ENCODE data around the gene GPR87. TPM values are rescaled to one million over a fixed set of nuclear protein-coding genes. Genes with fewer than 3 reads are reported as not detected.

The GPR87 gene
- total RNA-seq, 2 donors from 2014 or later = not detected

GRCh38 chr3:151322511-151322910 is 5.9 kb upstream of the GPR87 start:
- no peak for DNase-seq (ENCODE audit: low spot score)
- Histone ChIP-seq H3K9me3 (no peaks in the 10 kb centered on the region), H3K27me3 (no peaks in the 10 kb centered on the region), H3K36me3 (no peaks in the 10 kb centered on the region), H3K4me1 (no peaks in the 10 kb centered on the region), H3K4me3 (no peak overlapping the region), H3K27ac (no peak overlapping the region)
- no peak for TF ChIP-seq CTCF (IDR thresholded peaks at IDR 0.05)

GRCh38 chr3:151321526-151321925 is 4.9 kb upstream of the GPR87 start:
- Histone ChIP-seq H3K4me3 (no peak overlapping the region), H3K27me3 (no peaks in the 10 kb centered on the region), H3K36me3 (no peaks in the 10 kb centered on the region), H3K9me3 (no peaks in the 10 kb centered on the region), H3K27ac (no peak overlapping the region), H3K4me1 (no peaks in the 10 kb centered on the region)
- no peak for DNase-seq (ENCODE audit: low spot score)
- TF ChIP-seq CTCF (IDR thresholded peaks at IDR 0.05) = no peak

GRCh38 chr3:151320131-151320530 is 3.5 kb upstream of the GPR87 start:
- Histone ChIP-seq H3K4me3 (no peak overlapping the region), H3K4me1 (no peaks in the 10 kb centered on the region), H3K9me3 (no peaks in the 10 kb centered on the region), H3K27me3 (no peaks in the 10 kb centered on the region), H3K27ac (no peak overlapping the region), H3K36me3 (no peaks in the 10 kb centered on the region)
- DNase-seq (ENCODE audit: low spot score) = no peak
- TF ChIP-seq CTCF (IDR thresholded peaks at IDR 0.05) = no peak

GRCh38 chr3:151319628-151320027 is 3.0 kb upstream of the GPR87 start:
- Histone ChIP-seq H3K36me3 (no peaks in the 10 kb centered on the region), H3K4me3 (no peak overlapping the region), H3K9me3 (no peaks in the 10 kb centered on the region), H3K27me3 (no peaks in the 10 kb centered on the region), H3K27ac (no peak overlapping the region), H3K4me1 (no peaks in the 10 kb centered on the region)
- no peak for TF ChIP-seq CTCF (IDR thresholded peaks at IDR 0.05)
- DNase-seq (ENCODE audit: low spot score) = no peak

- H3K36me3 ChIP-seq = no peaks in the 10 kb centered on the region
- no peaks in the 10 kb centered on the region for H3K4me1 ChIP-seq
- H3K9me3 ChIP-seq = no peaks in the 10 kb centered on the region
- no peak for TF ChIP-seq CTCF (IDR thresholded peaks at IDR 0.05)
- no peaks in the 10 kb centered on the region for H3K27me3 ChIP-seq
- H3K27ac ChIP-seq = no peak overlapping the region
- no peak for DNase-seq (ENCODE audit: low spot score)
- no peak overlapping the region for H3K4me3 ChIP-seq
Measured at GRCh38 chr3:151318991-151319390, 2.4 kb upstream of the GPR87 start.

- Histone ChIP-seq H3K27ac (no peak overlapping the region), H3K36me3 (no peaks in the 10 kb centered on the region), H3K27me3 (no peaks in the 10 kb centered on the region), H3K4me3 (no peak overlapping the region), H3K9me3 (no peaks in the 10 kb centered on the region), H3K4me1 (no peaks in the 10 kb centered on the region)
- TF ChIP-seq CTCF (IDR thresholded peaks at IDR 0.05) = no peak
- DNase-seq (ENCODE audit: low spot score) = no peak
Measured at GRCh38 chr3:151318313-151318712, 1.7 kb upstream of the GPR87 start.

Measured in right atrium auricular region (tissue), 2 donors.